ENCODE data around the gene BROX.

Gene BROX

DNA sequence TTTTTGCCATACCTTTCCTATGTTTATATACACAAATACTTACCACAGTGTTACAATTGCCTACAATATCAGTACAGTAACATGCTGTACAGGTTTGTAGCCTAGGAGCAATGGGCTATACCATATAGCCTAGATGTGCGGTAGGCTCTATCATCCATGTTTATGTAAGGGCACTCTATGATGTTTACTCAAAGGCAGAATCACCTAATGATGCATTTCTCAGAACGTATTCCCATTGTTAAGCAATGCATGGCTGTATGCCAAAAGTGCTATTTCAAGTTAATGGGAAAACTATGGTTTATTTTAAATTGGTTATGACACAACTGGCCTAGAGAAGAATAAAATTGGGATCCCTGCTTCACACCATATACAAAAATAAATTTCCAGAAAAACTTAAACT lies 65.6 kb downstream of the BROX start:
- DNase-seq (ENCODE audit: low read depth), result no peak

DNA sequence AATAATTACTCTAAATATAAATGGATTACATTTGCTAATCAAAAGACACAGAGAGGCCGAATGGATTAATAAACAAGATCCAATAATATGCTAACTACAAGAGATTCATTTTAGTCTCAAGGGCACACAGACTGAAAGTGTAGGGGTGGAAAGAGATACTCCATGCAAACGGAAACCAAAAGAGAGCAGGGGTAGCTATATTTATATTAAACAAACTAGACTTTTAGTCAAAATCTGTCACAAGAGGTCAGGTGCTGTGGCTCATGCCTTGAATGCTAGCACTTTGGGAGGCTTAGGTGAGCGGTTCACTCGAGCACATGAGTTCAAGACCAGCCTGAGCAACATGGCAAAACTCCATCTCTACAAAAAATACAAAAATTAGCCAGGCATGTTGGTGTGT lies 68.9 kb downstream of the BROX start:
- DNase-seq (ENCODE audit: low read depth), result no peak

DNA sequence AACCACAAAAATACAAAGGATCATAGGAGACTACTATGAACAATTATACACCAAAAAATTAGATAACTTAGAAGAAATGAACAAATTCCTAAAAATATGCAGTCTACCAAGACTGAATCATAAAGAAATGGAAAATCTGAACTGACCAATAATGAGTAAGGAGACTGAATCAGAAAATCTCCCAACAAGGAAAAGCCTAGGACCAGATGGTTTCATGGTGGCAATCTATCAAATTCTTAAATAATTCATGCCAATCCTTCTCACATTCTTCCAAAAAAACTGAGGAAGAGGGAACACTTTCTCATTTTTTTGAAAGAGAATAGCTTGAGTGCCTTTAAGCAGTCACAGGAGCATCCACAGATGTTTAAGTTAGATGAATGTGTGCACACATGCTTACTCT lies 70.7 kb downstream of the BROX start:
- DNase-seq (ENCODE audit: low read depth), result no peak

DNA sequence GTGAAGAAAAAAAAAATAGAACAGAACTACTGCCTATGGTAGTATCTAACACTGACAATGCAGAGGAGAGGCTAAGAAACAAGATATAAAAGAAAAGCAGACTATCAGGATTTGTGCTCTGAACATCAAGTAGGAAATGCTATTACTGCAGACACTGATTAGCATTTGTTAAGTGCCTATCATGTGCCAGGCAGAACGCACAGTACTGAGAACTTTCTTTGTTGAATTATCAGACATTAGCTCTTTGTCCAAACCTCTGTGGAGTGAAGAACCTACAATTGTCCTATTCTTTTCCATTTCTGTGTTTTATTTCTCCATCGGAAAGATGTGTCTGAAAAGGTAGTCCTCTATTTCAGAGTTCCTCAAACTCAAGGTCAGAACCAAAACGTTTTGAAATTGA lies 72.0 kb downstream of the BROX start:
- no peak for DNase-seq (ENCODE audit: low read depth)

All from stimulated activated CD8-positive, alpha-beta memory T cell treated with anti-CD3 and anti-CD28 coated beads, Interleukin-12 subunit alpha, Interleukin-12 subunit beta, amount 100 ng/mL, for 4 hours (primary cell).